GM04504 (cell line): Measurements from ENCODE around the gene ANXA2R.
A peak's percentile ranks its signal among the peaks of the same experiment; 100 is the strongest.

Experiments
- DNase-seq: peaks from one replicate; pipeline ENCODE4 v3.0.0-alpha.2; 2012; ENCODE audit warnings: low read depth

ANXA2R gene

GRCh38 chr5:43000111-43000840 is 39.8 kb downstream of the ANXA2R start:
- no peak for DNase-seq

DNA sequence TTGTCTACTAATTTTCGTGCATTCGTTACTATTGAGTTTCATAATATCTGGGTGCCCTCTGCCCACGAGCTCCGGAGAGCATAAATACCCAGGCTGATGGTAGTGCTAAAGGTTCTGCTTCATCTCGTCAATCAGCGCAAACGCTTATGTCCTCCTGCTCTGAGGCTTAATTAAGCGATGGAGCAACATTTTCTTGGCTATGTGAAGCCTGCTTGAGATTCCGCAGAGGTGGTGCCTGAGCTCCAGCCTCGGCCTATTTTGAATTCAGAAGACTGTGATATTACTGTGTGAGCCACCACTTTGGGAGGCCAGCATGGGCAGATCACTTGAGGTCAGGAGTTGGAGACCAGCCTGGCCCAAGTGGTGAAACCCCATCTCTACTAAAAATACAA is 44.8 kb downstream of the ANXA2R start:
- DNase-seq, result no peak

GRCh38 chr5:42994555-42995359 is 45.4 kb downstream of the ANXA2R start:
- DNase-seq, result peak; percentile 81

GRCh38 chr5:42994246-42994554 is 45.9 kb downstream of the ANXA2R start:
- no peak for DNase-seq

GRCh38 chr5:42993516-42994245 is 46.4 kb downstream of the ANXA2R start:
- no peak for DNase-seq

- DNase-seq, result peak; percentile 59
Observed at GRCh38 chr5:42992088-42992879, 47.8 kb downstream of the ANXA2R start.

- DNase-seq, result no peak
Observed at GRCh38 chr5:42991404-42992087, 48.6 kb downstream of the ANXA2R start.

DNA sequence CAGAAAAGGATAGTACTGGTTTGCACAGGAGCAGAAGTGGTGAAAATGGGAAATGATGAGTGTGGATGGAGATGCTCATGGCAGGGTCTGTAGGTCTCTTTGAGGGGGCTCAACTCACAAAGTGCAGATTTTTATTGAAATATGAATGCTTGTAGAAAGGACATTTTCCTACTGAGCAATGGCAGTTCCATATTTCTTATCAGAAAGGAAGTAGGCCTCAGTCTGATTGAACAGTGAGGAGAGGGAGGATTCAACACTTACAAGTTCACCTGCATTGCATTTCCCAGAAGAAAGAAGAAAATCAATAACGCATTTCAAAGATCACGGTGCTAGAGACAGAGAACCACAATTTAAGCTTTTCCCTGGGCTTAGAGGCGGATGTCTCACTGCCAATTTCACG is 49.2 kb downstream of the ANXA2R start:
- no peak for DNase-seq
